ENCODE results near the gene ADGRF3. TPM values are rescaled to one million over a fixed set of nuclear protein-coding genes. Genes with fewer than 3 reads are reported as not detected.

ADGRF3 gene, protein sequence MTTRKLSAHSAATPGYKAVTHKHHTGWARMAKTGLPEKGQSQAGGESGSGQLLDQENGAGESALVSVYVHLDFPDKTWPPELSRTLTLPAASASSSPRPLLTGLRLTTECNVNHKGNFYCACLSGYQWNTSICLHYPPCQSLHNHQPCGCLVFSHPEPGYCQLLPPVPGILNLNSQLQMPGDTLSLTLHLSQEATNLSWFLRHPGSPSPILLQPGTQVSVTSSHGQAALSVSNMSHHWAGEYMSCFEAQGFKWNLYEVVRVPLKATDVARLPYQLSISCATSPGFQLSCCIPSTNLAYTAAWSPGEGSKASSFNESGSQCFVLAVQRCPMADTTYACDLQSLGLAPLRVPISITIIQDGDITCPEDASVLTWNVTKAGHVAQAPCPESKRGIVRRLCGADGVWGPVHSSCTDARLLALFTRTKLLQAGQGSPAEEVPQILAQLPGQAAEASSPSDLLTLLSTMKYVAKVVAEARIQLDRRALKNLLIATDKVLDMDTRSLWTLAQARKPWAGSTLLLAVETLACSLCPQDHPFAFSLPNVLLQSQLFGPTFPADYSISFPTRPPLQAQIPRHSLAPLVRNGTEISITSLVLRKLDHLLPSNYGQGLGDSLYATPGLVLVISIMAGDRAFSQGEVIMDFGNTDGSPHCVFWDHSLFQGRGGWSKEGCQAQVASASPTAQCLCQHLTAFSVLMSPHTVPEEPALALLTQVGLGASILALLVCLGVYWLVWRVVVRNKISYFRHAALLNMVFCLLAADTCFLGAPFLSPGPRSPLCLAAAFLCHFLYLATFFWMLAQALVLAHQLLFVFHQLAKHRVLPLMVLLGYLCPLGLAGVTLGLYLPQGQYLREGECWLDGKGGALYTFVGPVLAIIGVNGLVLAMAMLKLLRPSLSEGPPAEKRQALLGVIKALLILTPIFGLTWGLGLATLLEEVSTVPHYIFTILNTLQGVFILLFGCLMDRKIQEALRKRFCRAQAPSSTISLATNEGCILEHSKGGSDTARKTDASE
- total RNA-seq: not detected

DNA sequence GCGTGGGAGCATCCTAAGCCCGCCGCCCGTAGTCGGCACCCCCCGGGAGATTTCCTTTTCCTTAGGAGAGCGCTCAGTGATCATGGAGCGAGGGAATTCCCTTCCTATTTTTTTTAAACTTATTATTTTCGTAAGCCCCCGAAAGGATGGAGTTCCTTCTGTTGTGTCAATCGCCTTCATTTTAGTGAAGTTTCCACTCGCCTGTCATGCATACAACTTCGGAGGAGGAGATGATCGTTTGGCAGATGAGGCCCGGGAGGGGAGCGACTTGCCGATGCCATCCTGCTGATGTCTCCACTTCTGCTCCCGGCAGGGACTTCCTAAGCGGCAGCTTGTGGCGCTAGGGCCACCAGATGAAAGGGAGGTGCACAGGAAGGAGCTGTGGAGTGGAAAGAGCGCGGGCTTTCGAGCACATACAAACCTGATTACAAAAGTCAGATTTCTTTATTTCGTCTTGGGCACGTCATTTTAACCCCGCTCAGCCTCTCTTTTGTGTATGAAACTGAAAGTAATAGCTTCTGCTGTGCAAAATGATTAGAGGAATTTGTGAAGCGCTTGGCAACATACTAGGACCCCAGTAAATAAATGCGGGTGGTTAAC, at the start of gene ADGRF3:
Gene ADGRF3 (minus strand): TSS at position 336 of the 600 bp plus-strand sequence. CDS start 555 bp downstream, outside the sequence.
- H3K9me3 ChIP-seq (ENCODE audit: control insufficient read depth in 3 of 3, low read length in 3 of 3): no peaks in the 10 kb centered on the region
- peaks cover 0 to 2% (median 0%) of the 10 kb centered on the region in 3 donors for H3K36me3 ChIP-seq (ENCODE audit: control insufficient read depth in 3 of 3, insufficient read depth in 3 of 3, low read length in 3 of 3)
- peaks cover 15 to 27% (median 17%) of the 10 kb centered on the region in 3 donors for H3K4me1 ChIP-seq (ENCODE audit: control insufficient read depth in 3 of 3, insufficient read depth in 3 of 3, low read length in 3 of 3)
- no peaks in the 10 kb centered on the region for H3K27me3 ChIP-seq (ENCODE audit: control insufficient read depth in 3 of 3, insufficient read depth in 3 of 3, low read length in 3 of 3)
- peak within 1 kb of the TSS; percentile 95 to 97 (median 97) for H3K9ac ChIP-seq (ENCODE audit: low read depth in 1 of 3, low read length in 3 of 3)
- peak within 1 kb of the TSS; percentile 95 to 98 (median 97) for H3K4me3 ChIP-seq (ENCODE audit: low read length in 3 of 3)
- peak within 1 kb of the TSS; percentile 89 for H3K27ac ChIP-seq (ENCODE audit: low read depth, low read length)

DNA sequence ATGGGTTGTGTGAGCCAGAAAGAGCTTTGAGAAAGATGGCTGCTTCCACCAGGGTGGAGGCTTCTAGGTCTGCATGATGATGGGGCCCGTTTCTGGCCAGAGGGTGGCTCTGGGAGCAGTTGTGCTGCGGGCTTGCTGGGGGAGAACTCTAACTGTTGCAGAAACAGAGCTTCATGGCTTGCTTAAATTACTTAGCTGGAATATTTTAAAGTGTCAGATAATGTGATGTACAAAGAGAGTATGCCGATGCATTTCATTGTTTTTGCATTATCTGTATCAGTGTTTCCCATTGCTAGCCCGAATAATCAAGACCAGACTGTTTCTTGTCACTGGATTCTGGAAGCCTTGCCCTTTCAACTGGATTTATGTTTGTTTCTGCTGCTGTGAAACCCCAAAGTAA, 48.8 kb upstream of the ADGRF3 start:
- peaks cover 0 to 6% (median 5%) of the 10 kb centered on the region in 3 donors for H3K36me3 ChIP-seq (ENCODE audit: control insufficient read depth in 3 of 3, insufficient read depth in 3 of 3, low read length in 3 of 3)
- peaks cover 0 to 4% (median 2%) of the 10 kb centered on the region in 3 donors for H3K4me1 ChIP-seq (ENCODE audit: control insufficient read depth in 3 of 3, insufficient read depth in 3 of 3, low read length in 3 of 3)
- H3K27ac ChIP-seq (ENCODE audit: low read depth, low read length): no peak overlapping the region
- H3K27me3 ChIP-seq (ENCODE audit: control insufficient read depth in 3 of 3, insufficient read depth in 3 of 3, low read length in 3 of 3): no peaks in the 10 kb centered on the region
- H3K4me3 ChIP-seq (ENCODE audit: low read length in 3 of 3): no peak overlapping the region
- no peaks in the 10 kb centered on the region for H3K9me3 ChIP-seq (ENCODE audit: control insufficient read depth in 3 of 3, low read length in 3 of 3)
- no peak overlapping the region for H3K9ac ChIP-seq (ENCODE audit: low read depth in 1 of 3, low read length in 3 of 3)

DNA sequence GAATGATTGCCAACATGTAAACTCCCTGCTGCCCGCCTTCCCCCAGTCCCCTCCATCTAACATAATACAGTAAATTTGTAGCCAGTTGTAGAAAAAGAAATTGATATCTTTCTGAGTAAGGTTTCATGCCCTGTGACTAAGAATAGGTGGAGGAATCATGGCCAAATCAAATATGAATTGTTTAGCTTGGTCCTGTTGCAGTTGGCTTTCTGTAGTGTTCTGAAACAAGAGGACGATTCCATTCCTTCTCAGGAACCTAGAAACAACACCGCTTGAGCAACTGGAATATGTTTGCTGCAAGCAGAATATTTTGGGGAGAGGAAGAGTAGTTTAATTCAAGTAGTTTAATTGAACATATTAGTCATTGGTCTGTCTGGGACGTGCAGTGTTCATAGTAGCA, 48.1 kb upstream of the ADGRF3 start:
- H3K9me3 ChIP-seq (ENCODE audit: control insufficient read depth in 3 of 3, low read length in 3 of 3): no peaks in the 10 kb centered on the region
- no peak overlapping the region for H3K4me3 ChIP-seq (ENCODE audit: low read length in 3 of 3)
- no peaks in the 10 kb centered on the region for H3K4me1 ChIP-seq (ENCODE audit: control insufficient read depth in 3 of 3, insufficient read depth in 3 of 3, low read length in 3 of 3)
- H3K27ac ChIP-seq (ENCODE audit: low read depth, low read length): no peak overlapping the region
- H3K27me3 ChIP-seq (ENCODE audit: control insufficient read depth in 3 of 3, insufficient read depth in 3 of 3, low read length in 3 of 3): no peaks in the 10 kb centered on the region
- H3K9ac ChIP-seq (ENCODE audit: low read depth in 1 of 3, low read length in 3 of 3): no peak overlapping the region
- H3K36me3 ChIP-seq (ENCODE audit: control insufficient read depth in 3 of 3, insufficient read depth in 3 of 3, low read length in 3 of 3): peaks cover 0 to 12% (median 5%) of the 10 kb centered on the region in 3 donors

DNA sequence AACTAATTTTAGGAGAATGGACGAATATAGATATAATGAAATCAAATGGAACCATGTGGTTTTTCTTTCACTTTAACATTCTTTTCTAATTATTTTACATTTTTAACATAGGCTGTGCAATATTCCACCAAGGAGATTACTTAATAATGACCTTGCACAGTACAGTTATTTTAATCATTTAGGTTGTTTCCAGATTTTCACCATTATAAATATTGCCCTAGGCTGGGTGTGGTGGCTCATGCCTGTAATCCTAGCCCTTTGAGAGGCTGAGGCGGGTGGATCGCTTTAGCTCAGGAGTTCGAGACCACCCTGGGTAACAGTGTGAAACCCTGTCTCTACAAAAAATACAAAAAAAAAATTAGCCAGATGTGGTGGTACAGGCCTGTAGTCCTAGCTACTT, 40.6 kb upstream of the ADGRF3 start:
- Histone ChIP-seq H3K4me3 (ENCODE audit: low read length in 3 of 3) (no peak overlapping the region), H3K27ac (ENCODE audit: low read depth, low read length) (no peak overlapping the region), H3K9ac (ENCODE audit: low read depth in 1 of 3, low read length in 3 of 3) (no peak overlapping the region), H3K9me3 (ENCODE audit: control insufficient read depth in 3 of 3, low read length in 3 of 3) (no peaks in the 10 kb centered on the region), H3K27me3 (ENCODE audit: control insufficient read depth in 3 of 3, insufficient read depth in 3 of 3, low read length in 3 of 3) (no peaks in the 10 kb centered on the region), H3K4me1 (ENCODE audit: control insufficient read depth in 3 of 3, insufficient read depth in 3 of 3, low read length in 3 of 3) (no peaks in the 10 kb centered on the region), H3K36me3 (ENCODE audit: control insufficient read depth in 3 of 3, insufficient read depth in 3 of 3, low read length in 3 of 3) (peaks cover 0 to 32% (median 13%) of the 10 kb centered on the region in 3 donors)

DNA sequence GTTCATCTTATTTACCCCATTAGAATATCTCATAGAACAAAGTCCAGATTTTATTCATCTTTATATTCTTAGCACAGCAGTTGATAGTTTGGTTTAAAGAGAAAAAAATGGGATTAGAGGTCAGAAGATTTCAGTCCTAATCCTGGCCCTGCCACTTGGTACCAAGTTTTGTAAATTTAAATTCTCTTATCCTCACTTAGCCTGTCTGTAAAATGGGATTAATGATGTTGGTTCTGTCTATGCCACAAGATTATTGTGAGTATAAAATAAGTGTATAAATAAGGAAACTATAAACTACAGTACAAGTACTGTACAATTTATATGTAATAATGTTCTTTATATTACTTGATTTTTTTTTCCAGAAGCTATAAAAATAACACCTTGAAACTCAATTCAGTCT, 38.0 kb upstream of the ADGRF3 start:
- Histone ChIP-seq H3K27ac (ENCODE audit: low read depth, low read length) (no peak overlapping the region), H3K36me3 (ENCODE audit: control insufficient read depth in 3 of 3, insufficient read depth in 3 of 3, low read length in 3 of 3) (peaks cover 0 to 18% (median 13%) of the 10 kb centered on the region in 3 donors), H3K9me3 (ENCODE audit: control insufficient read depth in 3 of 3, low read length in 3 of 3) (no peaks in the 10 kb centered on the region), H3K4me3 (ENCODE audit: low read length in 3 of 3) (no peak overlapping the region), H3K27me3 (ENCODE audit: control insufficient read depth in 3 of 3, insufficient read depth in 3 of 3, low read length in 3 of 3) (no peaks in the 10 kb centered on the region), H3K4me1 (ENCODE audit: control insufficient read depth in 3 of 3, insufficient read depth in 3 of 3, low read length in 3 of 3) (no peaks in the 10 kb centered on the region), H3K9ac (ENCODE audit: low read depth in 1 of 3, low read length in 3 of 3) (no peak overlapping the region)

DNA sequence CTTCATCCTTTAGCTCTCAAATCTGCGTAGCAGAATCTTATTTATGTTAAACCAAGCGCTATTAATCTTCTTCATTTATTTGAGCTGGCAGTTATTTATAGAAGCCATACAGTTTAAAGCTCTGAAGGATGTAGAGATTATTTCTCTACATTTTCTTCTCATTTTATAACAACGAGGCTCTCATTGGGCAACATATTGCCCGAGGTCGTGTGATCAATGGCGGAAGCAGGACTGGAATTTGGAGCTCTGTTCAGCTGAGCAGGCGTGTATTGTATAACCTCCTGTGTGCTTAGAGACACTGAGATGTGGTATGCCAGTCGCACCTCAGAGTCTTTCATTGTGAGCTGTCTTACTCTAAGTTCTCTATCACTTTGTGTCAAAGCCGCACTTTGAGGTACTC, 37.6 kb upstream of the ADGRF3 start:
- H3K9me3 ChIP-seq (ENCODE audit: control insufficient read depth in 3 of 3, low read length in 3 of 3): no peaks in the 10 kb centered on the region
- no peak overlapping the region for H3K4me3 ChIP-seq (ENCODE audit: low read length in 3 of 3)
- H3K4me1 ChIP-seq (ENCODE audit: control insufficient read depth in 3 of 3, insufficient read depth in 3 of 3, low read length in 3 of 3): no peaks in the 10 kb centered on the region
- H3K9ac ChIP-seq (ENCODE audit: low read depth in 1 of 3, low read length in 3 of 3): no peak overlapping the region
- H3K27ac ChIP-seq (ENCODE audit: low read depth, low read length): no peak overlapping the region
- peaks cover 0 to 16% (median 10%) of the 10 kb centered on the region in 3 donors for H3K36me3 ChIP-seq (ENCODE audit: control insufficient read depth in 3 of 3, insufficient read depth in 3 of 3, low read length in 3 of 3)
- no peaks in the 10 kb centered on the region for H3K27me3 ChIP-seq (ENCODE audit: control insufficient read depth in 3 of 3, insufficient read depth in 3 of 3, low read length in 3 of 3)

DNA sequence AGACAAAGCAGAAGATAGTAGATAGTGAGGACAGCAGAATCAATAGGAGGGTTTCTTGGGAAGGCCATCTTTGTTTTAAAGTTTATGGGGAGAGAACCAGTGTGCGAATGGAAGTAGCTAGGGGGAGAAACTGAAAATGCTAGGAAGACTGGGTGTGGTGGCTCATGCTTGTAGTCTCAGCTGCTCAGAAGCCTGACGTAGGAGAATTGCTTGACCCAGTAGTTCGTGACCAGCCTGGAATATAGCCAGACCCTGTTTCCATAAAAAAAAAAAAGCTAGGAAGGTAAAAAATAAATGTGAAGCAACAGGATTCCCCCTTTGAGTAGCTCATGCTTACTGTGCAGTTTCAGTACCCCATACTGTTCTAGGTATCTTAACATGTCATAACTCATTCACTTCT, 36.0 kb upstream of the ADGRF3 start:
- H3K27ac ChIP-seq (ENCODE audit: low read depth, low read length): no peak overlapping the region
- H3K4me1 ChIP-seq (ENCODE audit: control insufficient read depth in 3 of 3, insufficient read depth in 3 of 3, low read length in 3 of 3): no peaks in the 10 kb centered on the region
- H3K4me3 ChIP-seq (ENCODE audit: low read length in 3 of 3): no peak overlapping the region
- H3K9ac ChIP-seq (ENCODE audit: low read depth in 1 of 3, low read length in 3 of 3): no peak overlapping the region
- H3K27me3 ChIP-seq (ENCODE audit: control insufficient read depth in 3 of 3, insufficient read depth in 3 of 3, low read length in 3 of 3): no peaks in the 10 kb centered on the region
- H3K36me3 ChIP-seq (ENCODE audit: control insufficient read depth in 3 of 3, insufficient read depth in 3 of 3, low read length in 3 of 3): peaks cover 0 to 12% (median 0%) of the 10 kb centered on the region in 3 donors
- H3K9me3 ChIP-seq (ENCODE audit: control insufficient read depth in 3 of 3, low read length in 3 of 3): no peaks in the 10 kb centered on the region

DNA sequence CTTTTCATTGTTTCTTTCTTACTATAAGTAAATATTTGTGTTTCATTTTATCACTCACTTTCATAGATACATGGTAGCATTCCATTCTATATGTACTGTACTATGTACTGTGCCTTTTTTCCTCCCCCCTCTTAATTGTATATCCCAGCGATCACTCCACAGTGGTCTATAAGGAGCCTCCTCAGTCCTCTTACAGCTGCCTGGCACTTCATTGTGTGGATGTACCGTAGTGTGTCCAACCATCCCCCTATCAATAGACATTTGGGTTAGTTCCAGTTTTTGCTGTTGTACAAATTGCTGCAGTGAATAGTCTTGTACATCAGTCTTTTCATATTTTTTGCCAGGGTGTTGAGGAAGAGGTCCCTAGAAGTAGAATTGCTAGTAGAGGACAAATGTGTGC, 33.7 kb upstream of the ADGRF3 start:
- no peak overlapping the region for H3K9ac ChIP-seq (ENCODE audit: low read depth in 1 of 3, low read length in 3 of 3)

DNA sequence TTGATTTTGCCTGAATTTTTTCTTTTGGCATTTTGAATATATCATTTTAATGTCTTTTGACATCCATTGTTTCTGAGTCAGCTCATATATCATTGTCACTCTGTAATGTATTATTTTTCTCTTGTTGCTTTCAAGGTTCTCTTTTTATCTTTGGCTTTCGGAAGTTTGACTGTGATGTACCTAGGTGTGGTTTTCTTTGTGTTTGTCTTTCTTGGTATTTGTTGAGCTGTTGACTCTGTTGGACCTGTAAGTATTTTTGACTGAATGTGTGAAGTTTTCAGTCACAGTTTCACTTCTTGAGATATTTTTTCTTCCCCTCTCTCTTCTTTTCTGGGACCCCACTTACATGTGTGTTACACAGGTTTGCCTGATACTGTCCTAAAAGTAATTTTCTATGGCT, 30.2 kb upstream of the ADGRF3 start:
- Histone ChIP-seq H3K4me1 (ENCODE audit: control insufficient read depth in 3 of 3, insufficient read depth in 3 of 3, low read length in 3 of 3) (no peaks in the 10 kb centered on the region), H3K36me3 (ENCODE audit: control insufficient read depth in 3 of 3, insufficient read depth in 3 of 3, low read length in 3 of 3) (peaks cover 6 to 11% (median 7%) of the 10 kb centered on the region in 3 donors), H3K27me3 (ENCODE audit: control insufficient read depth in 3 of 3, insufficient read depth in 3 of 3, low read length in 3 of 3) (no peaks in the 10 kb centered on the region), H3K4me3 (ENCODE audit: low read length in 3 of 3) (no peak overlapping the region), H3K27ac (ENCODE audit: low read depth, low read length) (no peak overlapping the region), H3K9ac (ENCODE audit: low read depth in 1 of 3, low read length in 3 of 3) (no peak overlapping the region), H3K9me3 (ENCODE audit: control insufficient read depth in 3 of 3, low read length in 3 of 3) (no peaks in the 10 kb centered on the region)

More for the DNA sequence above, 33.7 kb upstream of the ADGRF3 start:
- H3K27ac ChIP-seq (ENCODE audit: low read depth, low read length): no peak overlapping the region
- H3K4me1 ChIP-seq (ENCODE audit: control insufficient read depth in 3 of 3, insufficient read depth in 3 of 3, low read length in 3 of 3): no peaks in the 10 kb centered on the region
- no peaks in the 10 kb centered on the region for H3K9me3 ChIP-seq (ENCODE audit: control insufficient read depth in 3 of 3, low read length in 3 of 3)
- no peaks in the 10 kb centered on the region for H3K27me3 ChIP-seq (ENCODE audit: control insufficient read depth in 3 of 3, insufficient read depth in 3 of 3, low read length in 3 of 3)
- no peak overlapping the region for H3K4me3 ChIP-seq (ENCODE audit: low read length in 3 of 3)
- peaks cover 0 to 8% (median 0%) of the 10 kb centered on the region in 3 donors for H3K36me3 ChIP-seq (ENCODE audit: control insufficient read depth in 3 of 3, insufficient read depth in 3 of 3, low read length in 3 of 3)
